Left kidney (tissue), 2 donors: ENCODE results near the gene IGFN1. TPM values are rescaled to one million over a fixed set of nuclear protein-coding genes. Genes with fewer than 3 reads are reported as not detected.
"Not testable (repeated sequence)": the region's sequence is repeated elsewhere in the genome, so short reads cannot be mapped to it uniquely, and the experiment has no call there.

Source experiments
- DNase-seq: peaks from one replicate; pipeline ENCODE4 v3.0.0-alpha.2; 2013
- polyA plus RNA-seq: library from polyadenylated mRNA; unstranded; fragments of 120-200 nt; gene quantifications from one replicate; pipeline ENCODE4 v1.2.1, GENCODE V29; 2013; ENCODE audit not compliant: insufficient read length

IGFN1 gene
- polyA plus RNA-seq, 1 donor = 0.91 TPM

GRCh38 chr1:201216395-201217085, 25.9 kb downstream of the IGFN1 start:
- DNase-seq = no peak

- DNase-seq = no peak
Measured at GRCh38 chr1:201217146-201217545, 26.5 kb downstream of the IGFN1 start.

- no peak for DNase-seq
Measured at GRCh38 chr1:201217851-201218250, 27.2 kb downstream of the IGFN1 start.

DNA sequence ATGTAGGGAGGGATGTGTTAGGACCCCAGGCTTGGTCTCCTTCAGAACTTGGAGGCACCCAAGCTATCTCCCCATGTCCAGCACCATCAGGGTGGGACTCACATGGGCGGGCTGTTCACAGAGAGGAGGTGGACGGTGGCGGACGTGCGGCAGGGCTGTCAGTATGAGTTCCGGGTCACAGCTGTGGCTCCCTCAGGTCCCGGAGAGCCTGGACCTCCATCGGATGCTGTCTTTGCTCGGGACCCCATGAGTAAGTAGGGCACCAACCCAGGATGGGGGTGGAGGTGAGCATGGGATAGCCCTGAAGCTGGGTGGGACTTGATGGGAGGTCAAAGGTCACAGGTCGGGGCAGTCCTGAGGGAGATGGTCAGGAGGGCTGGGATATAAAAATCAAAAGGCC, 27.8 kb downstream of the IGFN1 start:
- no peak for DNase-seq

DNA sequence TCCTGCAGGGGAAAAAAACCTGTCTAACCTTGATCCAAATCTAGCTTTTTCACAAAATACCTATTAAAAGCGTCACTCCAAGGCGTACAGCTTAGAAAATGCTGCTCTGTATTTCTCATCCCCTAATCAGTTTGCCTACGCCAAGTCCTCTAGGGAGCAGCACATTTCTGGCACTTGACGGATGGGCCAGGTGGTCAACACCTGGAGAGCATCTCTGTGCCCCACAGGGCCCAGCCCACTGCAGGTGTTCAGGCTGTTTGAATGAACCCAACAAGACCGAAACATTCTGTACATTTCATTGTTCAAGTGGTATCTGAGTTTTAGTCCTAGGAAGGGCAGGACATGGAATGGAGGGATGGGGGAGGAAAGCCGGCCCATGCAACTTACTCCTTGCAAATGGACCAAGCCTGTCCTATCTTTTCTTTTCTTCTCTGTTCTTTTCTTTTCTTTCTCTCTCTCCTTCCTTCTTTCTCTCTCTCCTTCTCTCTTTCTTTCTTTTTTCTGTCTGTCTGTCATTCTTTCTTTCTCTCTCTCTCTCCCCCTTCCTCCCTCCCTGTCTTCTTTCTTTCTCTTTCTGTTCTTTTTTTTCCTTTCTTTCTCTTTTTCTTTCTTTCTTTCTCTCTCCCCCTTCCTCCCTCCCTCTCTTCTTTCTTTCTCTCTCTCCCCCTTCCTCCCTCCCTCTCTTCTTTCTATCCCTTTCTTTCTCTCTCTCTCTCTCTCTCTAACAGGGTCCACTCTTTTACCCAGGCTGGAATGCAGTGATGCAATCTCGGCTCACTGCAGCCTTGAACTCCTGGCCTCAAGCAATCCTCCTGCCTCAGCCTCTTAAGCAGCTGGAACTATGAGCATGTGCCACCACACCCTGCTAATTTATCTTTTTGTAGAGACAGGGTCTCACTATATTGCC, 29.1 kb downstream of the IGFN1 start:
- DNase-seq = no peak

DNA sequence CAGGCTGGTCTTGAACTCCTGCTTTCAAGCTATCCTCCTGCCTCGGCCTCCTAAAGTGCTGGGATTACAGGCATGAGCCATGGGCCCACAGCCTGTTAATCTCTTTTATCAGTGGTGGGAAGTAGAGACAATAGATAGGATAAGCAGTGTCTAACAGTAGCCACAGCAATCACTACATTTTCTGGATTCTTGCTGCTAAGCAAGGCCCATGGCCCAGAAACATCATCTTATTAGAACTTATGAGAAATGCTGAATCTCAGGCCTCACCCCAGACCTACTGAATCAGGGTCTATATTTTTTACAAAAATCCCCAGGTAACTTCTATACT, 29.7 kb downstream of the IGFN1 start:
- DNase-seq = no peak

DNA sequence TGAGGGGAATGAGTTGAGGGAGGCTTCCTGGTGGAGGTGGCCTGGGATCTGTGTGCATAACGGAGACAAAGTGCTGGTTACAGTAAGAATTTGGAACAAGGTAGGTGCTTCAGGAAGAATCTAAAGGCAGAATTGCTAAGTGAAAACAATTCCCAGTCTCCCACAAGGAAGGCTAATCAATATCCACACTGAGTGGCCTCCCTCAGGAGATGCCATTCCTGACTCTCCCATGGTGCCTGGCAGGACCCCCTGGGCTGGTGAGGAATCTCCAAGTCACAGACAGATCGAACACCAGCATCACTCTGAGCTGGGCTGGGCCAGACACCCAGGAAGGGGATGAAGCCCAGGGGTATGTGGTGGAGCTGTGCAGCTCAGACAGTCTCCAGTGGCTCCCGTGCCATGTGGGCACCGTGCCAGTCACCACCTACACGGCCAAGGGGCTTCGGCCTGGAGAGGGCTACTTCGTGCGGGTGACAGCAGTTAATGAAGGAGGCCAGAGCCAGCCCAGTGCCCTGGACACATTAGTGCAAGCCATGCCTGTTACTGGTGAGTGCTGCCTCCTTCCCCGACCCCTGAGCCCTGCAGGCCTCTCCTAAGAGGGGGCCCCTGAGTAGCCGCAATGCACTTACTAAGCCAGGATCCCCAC, 30.7 kb downstream of the IGFN1 start:
- DNase-seq = no peak

GRCh38 chr1:201222125-201222524, 31.5 kb downstream of the IGFN1 start:
- DNase-seq = no peak

GRCh38 chr1:201223852-201224665, 33.4 kb downstream of the IGFN1 start:
- DNase-seq = no peak

- no peak for DNase-seq
Measured at GRCh38 chr1:201224666-201225370, 34.2 kb downstream of the IGFN1 start.

- no peak for DNase-seq
Measured at GRCh38 chr1:201226178-201226514, 35.5 kb downstream of the IGFN1 start.

- DNase-seq = no peak
Measured at GRCh38 chr1:201226859-201227488, 36.4 kb downstream of the IGFN1 start.

DNA sequence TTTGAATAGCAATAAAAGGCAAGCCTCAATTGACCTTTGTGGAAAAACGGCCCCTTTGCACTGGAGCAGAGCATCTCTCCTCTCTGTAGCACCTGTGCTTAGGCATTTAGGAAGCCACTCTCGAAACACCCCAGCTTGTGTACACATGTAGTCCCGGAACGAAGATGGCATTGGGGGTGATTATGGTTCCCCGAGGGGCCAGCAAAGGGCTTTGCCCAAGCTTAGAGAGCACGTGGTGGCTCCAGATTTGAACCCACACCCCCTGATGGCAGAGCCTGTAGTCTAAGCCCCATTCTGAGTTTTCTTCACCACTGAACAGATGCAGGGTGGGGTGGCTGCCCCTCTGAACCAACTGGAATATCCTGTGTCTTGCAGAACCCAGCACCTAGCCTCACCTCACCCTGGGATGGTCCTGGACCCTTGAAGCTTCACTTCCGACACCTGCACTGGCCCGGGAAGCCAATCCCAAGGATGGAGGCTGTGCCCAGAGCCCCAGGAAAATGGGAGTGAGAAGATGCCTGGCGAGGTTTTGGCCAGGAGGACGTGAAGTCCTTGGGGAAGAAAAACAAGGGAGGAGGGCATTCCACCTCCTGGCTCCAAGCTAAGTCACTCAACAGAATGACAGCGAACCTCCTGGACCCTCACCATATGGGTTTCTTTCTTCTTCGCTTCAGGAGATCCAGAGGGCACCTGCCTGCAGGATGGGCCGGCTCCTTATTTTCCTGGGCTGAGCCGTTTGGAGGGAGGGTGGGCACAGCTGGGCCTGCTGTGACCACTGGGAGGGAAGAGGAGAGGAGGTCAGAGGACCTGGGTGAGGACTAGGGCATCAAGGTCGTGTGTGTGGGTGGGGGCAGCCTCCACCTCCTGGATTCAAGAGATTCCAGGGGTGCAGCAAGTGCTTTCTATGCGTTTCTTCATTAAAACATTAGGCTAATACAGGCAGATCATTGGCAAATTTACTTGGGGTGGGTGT, 37.7 kb downstream of the IGFN1 start:
- no peak for DNase-seq

- DNase-seq = no peak
Measured at GRCh38 chr1:201229095-201229494, 38.5 kb downstream of the IGFN1 start.

- DNase-seq = no peak
Measured at GRCh38 chr1:201229771-201230635, 39.4 kb downstream of the IGFN1 start.

- DNase-seq = no peak
Measured at GRCh38 chr1:201230676-201231075, 40.1 kb downstream of the IGFN1 start.

DNA sequence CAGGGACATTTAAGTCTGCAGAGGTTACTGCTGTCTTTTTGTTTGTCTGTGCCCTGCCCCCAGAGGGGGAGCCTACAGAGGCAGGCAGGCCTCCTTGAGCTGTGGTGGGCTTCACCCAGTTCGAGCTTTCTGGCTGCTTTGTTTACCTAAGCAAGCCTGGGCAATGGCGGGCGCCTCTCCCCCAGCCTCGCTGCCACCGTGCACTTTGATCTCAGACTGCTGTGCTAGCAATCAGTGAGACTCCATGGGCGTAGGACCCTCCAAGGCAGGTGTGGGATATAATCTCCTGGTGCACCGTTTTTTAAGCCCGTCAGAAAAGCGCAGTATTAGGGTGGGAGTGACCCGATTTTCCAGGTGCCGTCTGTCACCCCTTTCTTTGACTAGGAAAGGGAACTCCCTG, 49.0 kb downstream of the IGFN1 start:
- DNase-seq = not testable (repeated sequence)

DNA sequence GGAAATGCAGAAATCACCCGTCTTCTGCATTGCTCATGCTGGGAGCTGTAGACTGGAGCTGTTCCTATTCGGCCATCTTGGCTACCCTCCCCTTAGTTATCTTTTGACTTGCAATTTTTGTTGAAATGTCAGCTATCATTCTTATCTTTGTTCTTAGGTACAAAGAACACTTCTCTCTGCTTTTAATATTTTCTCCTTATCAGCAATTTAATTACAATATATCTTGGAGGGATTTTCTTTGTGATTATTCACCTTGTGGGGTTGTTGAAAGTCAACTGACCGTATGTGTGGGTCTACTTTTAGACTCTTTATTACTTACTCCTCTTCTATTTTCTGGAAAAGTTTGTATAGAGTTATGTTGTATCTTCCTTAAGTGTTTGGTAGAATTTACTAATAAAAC, 49.5 kb downstream of the IGFN1 start:
- no peak for DNase-seq

DNA sequence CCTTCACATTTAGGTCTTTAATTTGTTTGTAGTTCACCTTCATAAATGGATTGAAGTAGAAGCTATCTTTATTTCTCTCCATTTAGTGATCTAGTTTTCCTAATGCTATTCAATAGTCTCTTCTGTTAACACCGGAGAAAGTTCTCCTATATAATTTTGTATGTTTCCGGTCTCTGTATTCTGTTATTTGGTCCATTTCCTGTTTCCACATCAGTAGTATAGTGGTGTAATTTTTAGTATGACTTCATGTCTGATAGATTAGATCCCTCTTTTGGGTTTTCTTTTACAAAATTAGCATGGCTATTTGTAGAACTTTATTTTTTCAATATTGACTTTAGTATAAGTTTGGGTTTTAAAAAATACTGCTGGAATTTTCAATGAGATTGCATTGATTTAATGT, 51.1 kb downstream of the IGFN1 start:
- DNase-seq = no peak
